GM19328 (cell line): ENCODE measurements around the gene FBLN2.

ENCODE experiments used
- ATAC-seq: cut with Tn5 transposase; IDR thresholded peaks from one replicate; pipeline ENCODE4 v1.9.1; 2021; ENCODE audit warnings: mild to moderate bottlenecking, moderate library complexity; ENCODE audit not compliant: unreplicated experiment

Gene FBLN2

GRCh38 chr3:13658681-13659080, 109.8 kb downstream of the FBLN2 start:
- no peak for ATAC-seq

- no peak for ATAC-seq
These were observed 110.5 kb downstream of the FBLN2 start for GRCh38 chr3:13659221-13659969.

- ATAC-seq: no peak
These were observed 111.3 kb downstream of the FBLN2 start for GRCh38 chr3:13660042-13660874.

- ATAC-seq: no peak
These were observed 112.2 kb downstream of the FBLN2 start for GRCh38 chr3:13661121-13661520.

- no peak for ATAC-seq
These were observed 113.4 kb downstream of the FBLN2 start for GRCh38 chr3:13662238-13662847.

- no peak for ATAC-seq
These were observed 115.0 kb downstream of the FBLN2 start for GRCh38 chr3:13663781-13664535.

- ATAC-seq: no peak
These were observed 116.8 kb downstream of the FBLN2 start for GRCh38 chr3:13665582-13666226.

GRCh38 chr3:13666227-13666619, 117.3 kb downstream of the FBLN2 start:
- ATAC-seq: no peak

- ATAC-seq: no peak
These were observed 118.1 kb downstream of the FBLN2 start for GRCh38 chr3:13666781-13667709.

GRCh38 chr3:13668136-13668535, 119.2 kb downstream of the FBLN2 start:
- ATAC-seq: no peak

- ATAC-seq: no peak
These were observed 120.5 kb downstream of the FBLN2 start for GRCh38 chr3:13669457-13669856.

- no peak for ATAC-seq
These were observed 121.4 kb downstream of the FBLN2 start for GRCh38 chr3:13670292-13670691.

GRCh38 chr3:13671482-13672233, 122.7 kb downstream of the FBLN2 start:
- ATAC-seq: no peak

- ATAC-seq: no peak
These were observed 124.3 kb downstream of the FBLN2 start for GRCh38 chr3:13673207-13673606.

- no peak for ATAC-seq
These were observed 125.7 kb downstream of the FBLN2 start for GRCh38 chr3:13674538-13675185.

- no peak for ATAC-seq
These were observed 127.6 kb downstream of the FBLN2 start for GRCh38 chr3:13676356-13677017.

- ATAC-seq: no peak
These were observed 128.3 kb downstream of the FBLN2 start for GRCh38 chr3:13677272-13677671.

- no peak for ATAC-seq
These were observed 133.0 kb downstream of the FBLN2 start for GRCh38 chr3:13681931-13682330.
